DND-41 (cell line): Measurements from ENCODE around the gene DNAH12.
A peak's percentile ranks its signal among the peaks of the same experiment; 100 is the strongest.

Source experiments
- ATAC-seq: fragments of 200-7000 bp; cut with Tn5 transposase; 3 replicates; pipeline ENCODE4 v1.9.1; 2021; ENCODE audit warnings: low read depth; ENCODE audit not compliant: insufficient read depth
- DNase-seq: peaks from one replicate; pipeline ENCODE4 v3.0.0-alpha.2; 2020
- H2AFZ ChIP-seq: 2 replicates; pipeline ENCODE4 v1.6.0; 2012; ENCODE audit warnings: low read depth, low read length
- H3K27ac ChIP-seq: 2 replicates; pipeline ENCODE4 v1.5.1; 2012; ENCODE audit warnings: low read length, inconsistent platforms
- H3K27me3 ChIP-seq: fragments of 200-600 bp; sonication (generic); 2 replicates; pipeline ENCODE4 v1.6.0; 2012; ENCODE audit warnings: low read length, mild to moderate bottlenecking, inconsistent platforms; ENCODE audit not compliant: insufficient read depth, poor library complexity
- H3K36me3 ChIP-seq: 2 replicates; pipeline ENCODE4 v1.5.1; 2012; ENCODE audit warnings: low read length, inconsistent platforms; ENCODE audit not compliant: insufficient read depth
- H3K4me1 ChIP-seq: 2 replicates; pipeline ENCODE4 v1.5.1; 2012; ENCODE audit warnings: mild to moderate bottlenecking, low read length; ENCODE audit not compliant: insufficient read depth
- H3K4me2 ChIP-seq: 2 replicates; pipeline ENCODE4 v1.6.0; 2012; ENCODE audit warnings: mild to moderate bottlenecking, moderate library complexity, low read length, inconsistent platforms; ENCODE audit not compliant: insufficient read depth
- H3K4me3 ChIP-seq, 2 experiments: fragments of 200-600 bp in 1 of 2; shearing (Covaris generic) in 1 of 2; 2 replicates each; pipeline ENCODE4 v1.5.1; 2012 to 2016; ENCODE audit warnings: inconsistent platforms in 2 of 2, low read length in 2 of 2, mild to moderate bottlenecking in 2 of 2, low read depth in 1 of 2, moderate library complexity in 1 of 2
- H3K79me2 ChIP-seq: 2 replicates; pipeline ENCODE4 v1.6.0; 2012; ENCODE audit warnings: low read length, inconsistent platforms; ENCODE audit not compliant: insufficient read depth
- H3K9ac ChIP-seq: 2 replicates; pipeline ENCODE4 v1.6.0; 2012; ENCODE audit warnings: low read depth, mild to moderate bottlenecking, inconsistent platforms, low read length, moderate library complexity
- H3K9me3 ChIP-seq: 2 replicates; pipeline ENCODE4 v1.5.1; 2012; ENCODE audit warnings: low read length, moderate library complexity, mild to moderate bottlenecking, inconsistent platforms; ENCODE audit not compliant: insufficient read depth, severe bottlenecking
- H4K20me1 ChIP-seq: 2 replicates; pipeline ENCODE4 v1.6.0; 2012; ENCODE audit warnings: low read length; ENCODE audit not compliant: insufficient read depth
- EZH2 ChIP-seq: IDR thresholded peaks from 3 replicates; pipeline ENCODE4 v1.6.1; 2012; ENCODE audit warnings: borderline replicate concordance, low read depth, mild to moderate bottlenecking, moderate library complexity, low read length, inconsistent platforms; ENCODE audit not compliant: severe bottlenecking
- TF ChIP-seq, protein P1 (sequence below): IDR thresholded peaks from 2 replicates; pipeline ENCODE4 v1.5.1; 2012; ENCODE audit warnings: borderline replicate concordance, low read length, moderate library complexity, mild to moderate bottlenecking; ENCODE audit not compliant: poor library complexity, severe bottlenecking; ENCODE audit errors: extremely low read depth

DNAH12 gene

DNA sequence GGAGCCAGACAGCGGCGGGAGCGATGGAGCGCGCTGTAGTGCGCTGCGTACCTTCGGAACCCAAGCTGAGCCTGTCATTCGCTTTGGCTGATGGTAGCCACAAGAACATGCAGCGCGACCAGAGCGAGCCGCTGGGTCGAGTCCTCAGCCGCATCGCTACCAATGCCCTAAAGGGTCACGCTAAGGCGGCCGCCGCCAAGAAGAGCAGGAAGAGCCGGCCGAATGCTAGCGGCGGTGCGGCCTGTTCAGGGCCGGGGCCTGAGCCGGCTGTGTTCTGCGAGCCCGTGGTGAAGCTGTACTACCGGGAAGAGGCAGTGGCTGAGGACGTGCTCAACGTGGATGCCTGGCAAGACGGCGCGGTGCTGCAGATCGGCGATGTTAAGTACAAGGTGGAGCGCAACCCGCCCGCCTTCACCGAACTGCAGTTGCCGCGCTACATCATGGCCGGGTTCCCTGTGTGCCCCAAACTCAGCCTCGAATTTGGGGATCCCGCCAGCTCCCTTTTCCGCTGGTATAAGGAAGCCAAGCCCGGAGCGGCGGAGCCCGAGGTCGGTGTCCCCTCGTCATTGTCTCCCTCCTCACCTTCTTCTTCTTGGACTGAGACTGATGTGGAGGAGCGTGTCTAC is 12.4 kb upstream of the DNAH12 start:
- Histone ChIP-seq H3K9me3 (no peaks in the 10 kb centered on the region), H4K20me1 (peaks cover 32% of the 10 kb centered on the region), H3K4me1 (peaks cover 52% of the 10 kb centered on the region), H2AFZ (peak overlapping the region; percentile 98), H3K9ac (peak overlapping the region; percentile 73), H3K27ac (peak overlapping the region; percentile 88), H3K4me3 (peak overlapping the region; percentile 50 to 87), H3K79me2 (peaks cover 59% of the 10 kb centered on the region), H3K4me2 (peak overlapping the region; percentile 93), H3K27me3 (no peaks in the 10 kb centered on the region), H3K36me3 (peaks cover 46% of the 10 kb centered on the region)
- ATAC-seq (peak; percentile 55), DNase-seq (peak; percentile 40)
- TF ChIP-seq, protein P1, sequence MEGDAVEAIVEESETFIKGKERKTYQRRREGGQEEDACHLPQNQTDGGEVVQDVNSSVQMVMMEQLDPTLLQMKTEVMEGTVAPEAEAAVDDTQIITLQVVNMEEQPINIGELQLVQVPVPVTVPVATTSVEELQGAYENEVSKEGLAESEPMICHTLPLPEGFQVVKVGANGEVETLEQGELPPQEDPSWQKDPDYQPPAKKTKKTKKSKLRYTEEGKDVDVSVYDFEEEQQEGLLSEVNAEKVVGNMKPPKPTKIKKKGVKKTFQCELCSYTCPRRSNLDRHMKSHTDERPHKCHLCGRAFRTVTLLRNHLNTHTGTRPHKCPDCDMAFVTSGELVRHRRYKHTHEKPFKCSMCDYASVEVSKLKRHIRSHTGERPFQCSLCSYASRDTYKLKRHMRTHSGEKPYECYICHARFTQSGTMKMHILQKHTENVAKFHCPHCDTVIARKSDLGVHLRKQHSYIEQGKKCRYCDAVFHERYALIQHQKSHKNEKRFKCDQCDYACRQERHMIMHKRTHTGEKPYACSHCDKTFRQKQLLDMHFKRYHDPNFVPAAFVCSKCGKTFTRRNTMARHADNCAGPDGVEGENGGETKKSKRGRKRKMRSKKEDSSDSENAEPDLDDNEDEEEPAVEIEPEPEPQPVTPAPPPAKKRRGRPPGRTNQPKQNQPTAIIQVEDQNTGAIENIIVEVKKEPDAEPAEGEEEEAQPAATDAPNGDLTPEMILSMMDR, result no peak
- no peak for TF ChIP-seq EZH2

DNA sequence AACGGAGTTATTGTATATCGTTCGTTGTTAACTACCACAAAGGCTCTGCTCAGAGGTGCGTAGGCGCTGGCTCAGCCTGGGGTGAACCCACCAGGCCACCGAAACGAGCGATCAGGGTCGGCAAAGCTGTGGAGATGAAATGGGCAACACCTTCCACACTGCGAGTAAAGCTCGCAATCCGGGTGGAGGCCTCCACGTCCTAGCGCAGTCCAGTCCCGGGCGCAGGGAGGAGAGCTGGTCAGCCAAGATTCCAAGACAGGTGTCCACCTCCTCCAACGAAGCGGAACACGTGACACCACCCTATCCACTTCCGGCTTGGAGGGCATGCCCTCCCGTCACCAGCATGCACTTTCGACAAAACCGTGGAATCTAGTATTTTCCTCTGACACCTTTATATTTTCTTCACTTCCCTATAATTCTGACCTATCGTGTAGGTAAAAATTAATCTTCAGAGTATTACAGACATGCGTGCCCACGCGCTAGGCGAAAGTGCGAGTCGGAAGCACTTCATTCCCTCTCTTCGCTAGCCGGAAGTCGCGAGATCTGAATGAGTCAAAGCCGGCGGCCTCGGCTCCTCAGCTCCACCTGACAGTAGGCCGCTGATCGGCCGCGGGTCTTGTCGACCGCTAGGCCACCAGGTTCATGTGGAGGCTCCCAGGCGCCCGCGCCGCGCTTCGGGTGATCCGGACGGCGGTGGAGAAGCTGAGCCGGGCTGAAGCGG is 11.8 kb upstream of the DNAH12 start, which contains the start of gene PDE12:
Gene PDE12 (plus strand): TSS at position 537 of the 721 bp plus-strand sequence. CDS start 106 bp downstream, at position 643.
- Histone ChIP-seq H3K4me3 (peak within 1 kb of the TSS; percentile 50 to 87), H2AFZ (peak within 1 kb of the TSS; percentile 98), H3K9ac (peak within 1 kb of the TSS; percentile 73), H4K20me1 (peaks cover 30% of the 10 kb centered on the region), H3K36me3 (peaks cover 40% of the 10 kb centered on the region), H3K9me3 (no peaks in the 10 kb centered on the region), H3K27me3 (no peaks in the 10 kb centered on the region), H3K27ac (peak within 1 kb of the TSS; percentile 88), H3K4me1 (peaks cover 47% of the 10 kb centered on the region), H3K79me2 (peaks cover 53% of the 10 kb centered on the region), H3K4me2 (peak within 1 kb of the TSS; percentile 93)
- DNase-seq, result peak; percentile 85
- TF ChIP-seq EZH2, result no peak
- TF ChIP-seq, protein P1, result no peak
- peak; percentile 80 for ATAC-seq

DNA sequence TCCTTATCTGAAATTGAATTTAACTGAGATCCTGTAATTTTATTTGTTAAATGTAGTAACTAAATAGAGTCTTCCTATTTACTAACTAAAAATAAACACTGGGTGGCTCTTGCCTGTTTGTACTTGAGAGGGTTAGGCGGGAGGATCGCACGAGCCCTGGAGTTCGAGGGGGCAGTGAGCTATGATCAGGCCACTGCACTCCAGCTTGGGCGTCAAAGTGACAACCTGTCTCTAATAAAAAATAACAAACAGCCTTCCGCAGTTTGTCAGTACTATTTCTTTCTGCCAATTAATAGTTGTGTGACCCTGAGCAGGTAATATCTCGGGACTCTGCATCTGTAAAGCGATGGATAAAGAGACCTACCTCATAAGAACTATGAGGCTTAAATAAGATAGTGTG is 11.2 kb upstream of the DNAH12 start:
- Histone ChIP-seq H4K20me1 (peaks cover 30% of the 10 kb centered on the region), H3K79me2 (peaks cover 48% of the 10 kb centered on the region), H3K4me2 (peak overlapping the region; percentile 93), H3K4me3 (peak overlapping the region; percentile 50 to 87), H3K9me3 (no peaks in the 10 kb centered on the region), H3K4me1 (peaks cover 43% of the 10 kb centered on the region), H3K27ac (peak overlapping the region; percentile 88), H3K27me3 (no peaks in the 10 kb centered on the region), H2AFZ (peak overlapping the region; percentile 98), H3K36me3 (peaks cover 35% of the 10 kb centered on the region), H3K9ac (peak overlapping the region; percentile 73)
- ATAC-seq (no peak), DNase-seq (no peak)
- TF ChIP-seq EZH2, result no peak
- TF ChIP-seq, protein P1, result no peak
